Muscle of back (tissue), 11 donors: Measurements from ENCODE around the gene KHK. TPM values are rescaled to one million over a fixed set of nuclear protein-coding genes. Genes with fewer than 3 reads are reported as not detected.

Experiments
- DNase-seq, 3 donors: peaks; one replicate each; pipeline versions ENCODE4 v3.0.0 to v3.0.0-alpha.2; 2013
- polyA plus RNA-seq, 10 donors: library from polyadenylated mRNA; unstranded; fragments of 120-200 nt; gene quantifications; one replicate each; pipeline ENCODE4 v1.2.1, GENCODE V29; 2013; ENCODE audit not compliant: insufficient read length in 10 of 10

The KHK gene
- polyA plus RNA-seq, 10 donors = 1.00 to 3.0 (median 2.5) TPM

GRCh38 chr2:27126252-27126710 is 39.7 kb downstream of the KHK start:
- no peak for DNase-seq

GRCh38 chr2:27127883-27128667 is 41.5 kb downstream of the KHK start:
- no peak for DNase-seq

- no peak for DNase-seq
These were observed 42.3 kb downstream of the KHK start for GRCh38 chr2:27128668-27129571.

GRCh38 chr2:27130396-27130795 is 43.8 kb downstream of the KHK start:
- no peak for DNase-seq

- DNase-seq = no peak
These were observed 44.9 kb downstream of the KHK start for GRCh38 chr2:27131429-27131828.

- DNase-seq = no peak
These were observed 46.8 kb downstream of the KHK start for GRCh38 chr2:27133195-27133875.

GRCh38 chr2:27133905-27134780 is 47.6 kb downstream of the KHK start, which contains the start of gene PREB:
Gene PREB, minus strand, starts transcription at chr2:27134636. Its CDS starts 215 bp downstream, at chr2:27134421.
- peak; percentile 96 to 99 (median 98) for DNase-seq

- no peak for DNase-seq
These were observed 48.4 kb downstream of the KHK start for GRCh38 chr2:27134781-27135477.

GRCh38 chr2:27135478-27135955 is 48.9 kb downstream of the KHK start:
- no peak for DNase-seq

- DNase-seq = no peak
These were observed 50.2 kb downstream of the KHK start for GRCh38 chr2:27136751-27137150.

GRCh38 chr2:27137322-27137935 is 50.9 kb downstream of the KHK start:
- no peak for DNase-seq

GRCh38 chr2:27138111-27138510 is 51.5 kb downstream of the KHK start:
- no peak for DNase-seq

- DNase-seq = no peak
These were observed 52.7 kb downstream of the KHK start, which contains the start of gene PRR30 for GRCh38 chr2:27139310-27139709. Gene PRR30, minus strand, starts transcription at chr2:27139410. Its CDS starts 1,081 bp downstream, at chr2:27138329.

- DNase-seq = no peak
These were observed 56.7 kb downstream of the KHK start for GRCh38 chr2:27143285-27143684.

- DNase-seq = no peak
These were observed 59.1 kb downstream of the KHK start for GRCh38 chr2:27145682-27146081.

- DNase-seq = no peak
These were observed 61.4 kb downstream of the KHK start for GRCh38 chr2:27147935-27148334.

- DNase-seq = peak in 1 of 3 donors; percentile 44
These were observed 62.3 kb downstream of the KHK start, which contains the start of gene TCF23 for GRCh38 chr2:27148801-27149439. Gene TCF23, plus strand, starts transcription at chr2:27149004. Its CDS starts 130 bp downstream, at chr2:27149134.

- DNase-seq = no peak
These were observed 63.2 kb downstream of the KHK start for GRCh38 chr2:27149570-27150405.
